NB4 (cell line): ENCODE data around the gene USP24.

Source experiments
- DNase-seq: peaks from one replicate; pipeline ENCODE4 v3.0.0; 2010; ENCODE audit warnings: low read depth
- H3K4me3 ChIP-seq: one replicate; pipeline ENCODE4 v1.5.1; 2011; ENCODE audit warnings: mild to moderate bottlenecking, low read depth, low read length, moderate library complexity
- CTCF ChIP-seq: IDR thresholded peaks from one replicate; pipeline ENCODE4 v1.5.1; 2012; ENCODE audit warnings: low read depth, low read length
- MAX ChIP-seq: IDR thresholded peaks from 2 replicates; pipeline ENCODE4 v1.6.1; 2011; ENCODE audit warnings: low read depth, low read length
- MYC ChIP-seq: IDR thresholded peaks from 2 replicates; pipeline ENCODE4 v1.6.1; 2011; ENCODE audit warnings: low read depth, low read length
- POLR2A ChIP-seq: IDR thresholded peaks from 2 replicates; pipeline ENCODE4 v1.6.1; 2011; ENCODE audit warnings: mild to moderate bottlenecking; ENCODE audit not compliant: insufficient read length; ENCODE audit errors: extremely low read depth

Gene USP24

GRCh38 chr1:55159571-55159970, 55.6 kb downstream of the USP24 start:
- TF ChIP-seq MAX: no peak
- no peak for TF ChIP-seq MYC
- no peak for TF ChIP-seq CTCF
- no peak for TF ChIP-seq POLR2A
- no peak for DNase-seq

DNA sequence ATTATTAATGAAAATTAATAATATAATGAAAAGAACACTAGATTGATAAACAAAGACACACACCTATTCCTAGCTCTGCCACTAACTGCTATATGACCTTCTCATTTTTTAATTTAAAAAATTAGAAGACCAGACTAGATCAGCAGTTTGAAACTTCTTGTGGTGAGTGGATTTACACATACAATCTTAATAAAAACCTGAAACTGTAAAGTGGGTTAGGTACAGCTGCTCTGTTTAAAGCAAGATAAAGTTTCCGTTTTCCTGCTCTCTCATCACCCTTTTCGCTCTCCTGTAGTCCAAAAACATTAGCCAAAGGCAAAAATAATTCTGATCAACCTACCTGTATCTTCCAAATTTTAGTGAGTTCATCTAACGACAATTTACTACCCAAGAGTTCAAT, 58.6 kb downstream of the USP24 start:
- no peak overlapping the region for H3K4me3 ChIP-seq
- TF ChIP-seq POLR2A: no peak
- no peak for TF ChIP-seq MYC
- TF ChIP-seq CTCF: no peak
- TF ChIP-seq MAX: no peak
- DNase-seq: no peak

More at GRCh38 chr1:55159571-55159970, 55.6 kb downstream of the USP24 start:
- no peak overlapping the region for H3K4me3 ChIP-seq

GRCh38 chr1:55156093-55156492, 59.1 kb downstream of the USP24 start:
- no peak overlapping the region for H3K4me3 ChIP-seq
- DNase-seq: no peak
- no peak for TF ChIP-seq POLR2A
- no peak for TF ChIP-seq CTCF
- TF ChIP-seq MAX: no peak
- TF ChIP-seq MYC: no peak

GRCh38 chr1:55155522-55155921, 59.6 kb downstream of the USP24 start:
- peak; percentile 33 for DNase-seq
- no peak for TF ChIP-seq CTCF
- no peak for TF ChIP-seq POLR2A
- no peak for TF ChIP-seq MAX
- no peak for TF ChIP-seq MYC
- H3K4me3 ChIP-seq: no peak overlapping the region

GRCh38 chr1:55154616-55155015, 60.5 kb downstream of the USP24 start:
- TF ChIP-seq CTCF (no peak), MAX (no peak), POLR2A (no peak), MYC (no peak)
- no peak overlapping the region for H3K4me3 ChIP-seq
- DNase-seq: no peak

DNA sequence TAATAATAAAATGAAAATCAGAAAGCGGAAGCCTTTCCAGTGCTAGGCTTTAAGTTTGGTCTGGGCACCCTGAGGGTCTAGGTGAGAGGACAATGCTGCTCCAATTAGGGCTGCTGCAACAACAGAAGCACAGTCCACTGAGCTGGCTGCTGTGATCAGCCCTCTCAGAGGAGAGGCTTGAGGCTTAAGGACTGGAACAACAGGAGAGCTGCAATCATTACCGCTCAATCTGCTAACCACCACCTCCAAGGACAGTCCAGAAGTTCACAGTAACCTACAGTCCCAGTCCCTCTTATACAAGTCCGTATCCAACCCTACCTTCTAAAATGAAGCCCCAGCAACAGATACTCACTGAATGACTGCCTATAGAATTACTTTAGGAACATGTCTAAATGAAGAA, 62.1 kb downstream of the USP24 start:
- DNase-seq: no peak
- no peak for TF ChIP-seq CTCF
- TF ChIP-seq MYC: no peak
- TF ChIP-seq MAX: no peak
- TF ChIP-seq POLR2A: no peak
- no peak overlapping the region for H3K4me3 ChIP-seq
